ENCODE measurements around the gene ZBTB44.

ZBTB44 gene

DNA sequence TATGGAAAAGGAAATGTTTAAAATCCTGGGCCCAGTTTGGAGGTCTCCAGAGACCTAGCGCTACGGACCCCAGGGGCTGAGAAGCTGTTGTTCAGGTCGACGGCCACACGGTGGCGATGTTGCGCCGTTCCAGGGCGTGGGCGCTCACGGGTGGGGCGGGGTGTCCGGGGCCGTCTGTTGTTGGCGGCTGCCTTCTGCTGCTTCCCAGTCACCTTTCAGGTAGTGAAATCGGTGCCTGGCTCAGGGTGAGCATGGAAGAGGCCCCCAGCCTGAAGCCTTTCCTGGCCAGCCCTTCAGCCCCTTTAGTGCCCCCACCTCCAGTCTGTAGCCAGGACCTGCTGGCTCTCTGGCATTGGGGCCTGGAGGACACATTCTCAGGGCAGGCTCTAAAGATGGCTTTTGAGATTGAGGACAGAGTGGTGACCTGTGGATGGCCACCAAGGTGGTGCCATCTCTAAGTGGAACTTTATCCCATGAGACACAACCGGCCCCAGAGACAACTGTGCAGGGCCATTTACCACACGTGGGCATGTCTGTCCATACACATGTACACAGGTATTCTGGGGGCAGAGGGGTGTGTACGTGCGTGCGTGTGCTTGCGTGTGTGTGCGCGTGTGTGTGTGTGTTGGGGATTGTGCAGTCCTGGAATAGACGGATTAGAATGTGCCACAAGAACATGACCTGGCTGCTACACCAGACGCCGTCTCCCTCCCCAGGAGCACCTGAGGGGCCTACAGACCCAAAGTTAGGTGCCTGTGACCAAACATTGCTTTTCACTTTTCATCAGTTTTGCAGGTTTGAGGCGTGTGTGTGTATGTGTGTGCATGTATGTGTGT lies 101.4 kb downstream of the ZBTB44 start:
- DNase-seq (ENCODE audit: low read depth) = peak; percentile 51

DNA sequence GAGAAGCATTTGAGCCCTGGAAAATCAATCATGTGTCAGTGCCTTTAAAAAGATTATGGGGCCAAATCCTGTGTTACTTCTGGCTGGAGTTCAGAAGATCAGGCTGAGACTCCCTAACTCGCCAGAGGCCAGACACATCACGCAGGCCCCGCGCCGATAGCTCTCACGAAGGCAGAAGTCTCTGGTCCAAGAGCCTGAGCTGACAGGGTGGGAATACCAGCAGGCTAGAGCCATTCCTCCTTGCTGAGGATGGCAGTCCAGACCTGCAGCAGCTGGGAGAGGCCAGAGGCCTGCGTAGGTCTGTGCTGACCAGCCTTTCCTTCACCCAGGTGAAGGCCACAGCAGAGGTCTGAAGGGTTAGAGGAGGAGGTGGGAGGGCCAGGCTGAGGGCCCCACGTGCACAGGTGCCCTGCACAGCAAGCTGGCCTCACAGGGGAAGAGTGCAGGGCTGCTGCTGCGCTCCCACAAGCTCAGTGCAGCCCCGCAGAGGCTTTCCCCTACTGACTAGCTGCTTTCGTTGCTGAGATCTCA lies 102.2 kb downstream of the ZBTB44 start:
- no peak for DNase-seq (ENCODE audit: low read depth)

DNA sequence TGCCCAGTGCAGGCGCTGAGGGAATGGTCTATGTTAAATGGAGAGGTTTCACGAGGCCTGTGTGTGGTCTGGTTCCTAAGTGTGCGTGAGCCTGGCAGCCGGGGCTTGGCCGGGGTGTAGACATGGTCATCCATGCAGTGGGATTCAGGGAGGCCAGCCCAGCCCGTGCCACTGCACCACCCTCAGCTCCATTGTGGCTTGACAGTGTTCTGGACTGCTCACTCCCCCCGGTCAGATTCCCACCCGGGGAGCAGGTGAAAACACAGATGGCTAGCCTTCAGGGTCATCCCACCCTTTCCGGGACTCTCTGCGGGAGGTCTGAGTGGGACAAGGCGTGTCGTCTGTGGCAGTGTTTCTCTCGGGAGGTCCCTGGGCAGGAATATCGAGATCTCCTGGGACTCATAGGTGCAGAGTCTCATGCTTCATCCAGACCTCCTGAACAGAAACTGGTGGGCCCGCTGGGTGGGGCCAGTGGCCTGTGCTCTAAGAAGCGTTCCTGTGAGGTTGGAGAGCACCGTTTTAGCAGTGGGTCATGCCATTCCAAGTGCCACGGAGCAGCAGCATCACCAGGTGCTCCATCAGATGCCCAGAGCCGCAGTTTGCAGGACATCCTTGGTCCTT lies 102.8 kb downstream of the ZBTB44 start:
- no peak for DNase-seq (ENCODE audit: low read depth)

DNA sequence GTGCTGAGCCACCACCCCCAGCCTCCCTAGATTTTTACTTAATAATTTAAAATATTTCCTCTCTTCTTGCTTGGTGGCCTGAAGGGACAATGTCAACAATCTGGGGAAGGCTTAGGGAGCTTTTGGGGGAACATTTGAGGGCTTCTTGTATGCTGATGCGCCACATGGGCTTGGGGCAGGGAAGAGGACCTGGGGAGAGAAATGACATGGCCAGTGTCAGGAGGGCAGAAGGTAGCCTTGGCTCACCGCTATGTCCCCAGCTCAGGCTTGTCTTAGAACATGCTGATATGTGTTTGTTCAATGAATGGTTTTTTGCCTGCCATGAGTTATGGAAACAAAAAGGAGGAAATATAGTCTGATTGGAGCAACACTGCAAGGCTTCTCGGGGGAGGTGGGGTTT lies 103.6 kb downstream of the ZBTB44 start:
- DNase-seq (ENCODE audit: low read depth) = no peak

DNA sequence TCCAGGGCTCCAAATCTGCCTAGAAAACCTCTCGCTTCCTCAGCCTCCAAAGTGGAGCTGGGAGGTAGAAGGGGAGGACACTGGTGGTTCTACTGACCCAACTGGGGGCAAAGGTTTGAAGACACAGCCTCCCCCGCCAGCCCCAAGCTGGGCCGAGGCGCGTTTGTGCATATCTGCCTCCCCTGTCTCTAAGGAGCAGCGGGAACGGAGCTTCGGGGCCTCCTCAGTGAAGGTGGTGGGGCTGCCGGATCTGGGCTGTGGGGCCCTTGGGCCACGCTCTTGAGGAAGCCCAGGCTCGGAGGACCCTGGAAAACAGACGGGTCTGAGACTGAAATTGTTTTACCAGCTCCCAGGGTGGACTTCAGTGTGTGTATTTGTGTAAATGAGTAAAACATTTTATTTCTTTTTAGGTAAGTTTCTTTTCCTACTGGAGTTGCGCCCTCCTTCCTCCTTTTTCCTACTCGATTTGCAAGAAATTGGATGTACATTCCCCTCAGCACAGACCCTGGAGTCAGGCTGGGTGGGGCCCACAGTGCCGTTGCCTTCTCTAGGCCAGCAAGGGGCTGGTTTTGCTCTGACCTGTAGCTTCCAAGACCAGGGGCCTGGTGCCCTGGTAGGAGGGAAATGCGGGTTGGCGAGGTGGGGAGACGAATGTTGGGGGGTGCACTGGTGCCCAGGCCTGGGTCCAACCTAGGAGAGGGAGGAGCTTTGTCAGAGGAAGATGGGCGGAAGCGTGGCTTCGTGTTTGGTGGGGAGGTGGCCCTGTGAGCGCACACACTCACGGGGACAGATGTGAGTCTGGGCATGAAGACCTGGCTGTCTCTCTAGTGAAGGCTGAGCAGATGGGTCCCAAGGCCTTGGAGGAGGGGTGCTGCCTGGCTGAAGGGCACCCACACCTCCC lies 104.5 kb downstream of the ZBTB44 start:
- no peak for DNase-seq (ENCODE audit: low read depth)

DNA sequence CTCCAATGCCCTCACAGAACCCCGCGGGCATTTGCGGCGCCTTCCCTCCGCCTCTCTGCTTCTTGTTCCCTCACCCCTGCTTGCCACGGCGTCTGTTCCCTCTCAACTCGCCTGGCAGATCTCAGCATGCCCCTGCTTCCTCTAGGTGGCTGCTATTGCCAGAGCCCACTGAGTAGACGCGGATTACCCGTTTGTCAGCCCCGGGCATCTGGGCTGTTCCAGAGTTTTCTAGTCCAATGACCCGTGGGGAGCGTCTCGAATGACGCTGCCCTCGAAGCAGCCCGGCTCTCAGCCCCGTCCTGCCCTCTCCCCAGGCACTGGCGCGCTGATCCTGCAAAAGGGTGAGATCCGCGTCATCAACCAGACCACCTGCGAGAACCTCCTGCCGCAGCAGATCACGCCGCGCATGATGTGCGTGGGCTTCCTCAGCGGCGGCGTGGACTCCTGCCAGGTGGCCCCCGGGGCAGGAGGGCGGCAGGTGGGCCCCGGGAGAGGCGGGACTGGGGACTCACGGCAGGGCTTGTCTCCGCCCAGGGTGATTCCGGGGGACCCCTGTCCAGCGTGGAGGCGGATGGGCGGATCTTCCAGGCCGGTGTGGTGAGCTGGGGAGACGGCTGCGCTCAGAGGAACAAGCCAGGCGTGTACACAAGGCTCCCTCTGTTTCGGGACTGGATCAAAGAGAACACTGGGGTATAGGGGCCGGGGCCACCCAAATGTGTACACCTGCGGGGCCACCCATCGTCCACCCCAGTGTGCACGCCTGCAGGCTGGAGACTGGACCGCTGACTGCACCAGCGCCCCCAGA lies 105.4 kb downstream of the ZBTB44 start:
- DNase-seq (ENCODE audit: low read depth) = no peak

DNA sequence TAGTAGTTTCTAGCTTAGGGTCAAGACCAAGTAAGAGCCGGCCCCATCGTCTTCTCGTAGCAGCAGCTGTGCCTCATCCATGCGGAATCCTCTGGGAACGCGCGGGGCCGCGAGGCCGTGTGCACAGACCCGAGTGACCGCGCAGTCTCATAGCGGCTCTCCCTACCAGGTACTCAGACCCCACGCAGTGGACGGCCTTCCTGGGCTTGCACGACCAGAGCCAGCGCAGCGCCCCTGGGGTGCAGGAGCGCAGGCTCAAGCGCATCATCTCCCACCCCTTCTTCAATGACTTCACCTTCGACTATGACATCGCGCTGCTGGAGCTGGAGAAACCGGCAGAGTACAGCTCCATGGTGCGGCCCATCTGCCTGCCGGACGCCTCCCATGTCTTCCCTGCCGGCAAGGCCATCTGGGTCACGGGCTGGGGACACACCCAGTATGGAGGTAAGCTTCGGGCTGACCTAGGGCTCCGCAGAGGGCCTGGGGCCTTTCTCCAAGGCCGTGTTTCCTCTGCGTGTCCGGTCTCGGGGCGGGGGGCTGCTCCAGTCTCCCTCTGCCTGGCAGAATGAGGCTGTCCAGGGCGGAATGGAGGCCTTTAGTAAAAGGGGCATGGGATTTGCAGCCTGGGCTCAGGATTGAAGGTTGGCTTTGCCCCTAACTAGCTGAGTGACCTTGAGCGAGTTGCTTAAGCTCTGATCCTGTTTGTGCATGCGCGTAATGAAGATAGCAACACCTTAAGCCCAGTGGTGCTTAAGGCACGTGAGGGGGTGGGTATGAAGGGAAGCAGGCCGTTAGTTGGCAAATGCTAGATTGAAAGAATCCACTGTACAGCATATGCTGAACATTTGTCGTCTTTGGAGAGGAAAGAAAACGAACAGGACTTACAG lies 106.2 kb downstream of the ZBTB44 start:
- no peak for DNase-seq (ENCODE audit: low read depth)

DNA sequence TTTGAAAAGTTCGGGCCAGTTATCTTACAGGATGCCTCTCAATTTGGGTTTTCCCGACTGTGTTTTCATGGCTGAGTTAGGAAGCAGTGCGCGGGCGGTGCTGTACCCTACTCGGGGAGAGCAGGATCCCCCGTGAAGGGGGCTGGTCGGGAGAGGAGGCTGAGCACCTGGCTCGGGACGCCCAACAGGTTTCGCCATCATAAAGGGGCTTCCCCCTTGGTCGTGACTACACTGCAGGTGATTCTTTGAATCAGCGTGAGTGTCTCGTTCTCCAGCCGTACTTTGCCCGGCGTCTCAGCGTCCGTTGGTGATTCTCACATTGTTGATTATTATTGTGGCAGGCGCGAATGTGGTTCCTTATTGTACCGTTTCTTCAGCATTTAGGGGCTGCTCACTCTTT lies 108.6 kb downstream of the ZBTB44 start:
- DNase-seq (ENCODE audit: low read depth) = no peak

DNA sequence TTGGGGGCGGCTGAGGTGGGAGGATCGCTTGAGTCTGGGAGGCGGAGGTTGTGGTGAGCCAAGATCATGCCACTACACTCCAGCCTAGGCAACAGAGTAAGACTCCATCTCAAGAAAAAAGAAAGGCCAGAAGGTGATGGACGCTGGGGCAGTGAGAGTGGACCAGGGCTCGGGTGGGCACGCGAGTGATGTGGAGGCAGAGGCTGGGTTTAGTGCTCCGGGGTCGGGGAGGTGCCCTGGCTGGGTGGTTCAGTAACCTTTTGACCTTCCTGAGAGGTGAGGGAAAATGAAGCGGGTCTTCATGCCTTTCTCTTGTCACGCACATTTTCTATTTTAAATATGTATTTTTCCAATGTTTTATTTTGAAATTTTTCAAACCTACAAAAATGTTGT lies 110.0 kb downstream of the ZBTB44 start:
- DNase-seq (ENCODE audit: low read depth) = no peak

DNA sequence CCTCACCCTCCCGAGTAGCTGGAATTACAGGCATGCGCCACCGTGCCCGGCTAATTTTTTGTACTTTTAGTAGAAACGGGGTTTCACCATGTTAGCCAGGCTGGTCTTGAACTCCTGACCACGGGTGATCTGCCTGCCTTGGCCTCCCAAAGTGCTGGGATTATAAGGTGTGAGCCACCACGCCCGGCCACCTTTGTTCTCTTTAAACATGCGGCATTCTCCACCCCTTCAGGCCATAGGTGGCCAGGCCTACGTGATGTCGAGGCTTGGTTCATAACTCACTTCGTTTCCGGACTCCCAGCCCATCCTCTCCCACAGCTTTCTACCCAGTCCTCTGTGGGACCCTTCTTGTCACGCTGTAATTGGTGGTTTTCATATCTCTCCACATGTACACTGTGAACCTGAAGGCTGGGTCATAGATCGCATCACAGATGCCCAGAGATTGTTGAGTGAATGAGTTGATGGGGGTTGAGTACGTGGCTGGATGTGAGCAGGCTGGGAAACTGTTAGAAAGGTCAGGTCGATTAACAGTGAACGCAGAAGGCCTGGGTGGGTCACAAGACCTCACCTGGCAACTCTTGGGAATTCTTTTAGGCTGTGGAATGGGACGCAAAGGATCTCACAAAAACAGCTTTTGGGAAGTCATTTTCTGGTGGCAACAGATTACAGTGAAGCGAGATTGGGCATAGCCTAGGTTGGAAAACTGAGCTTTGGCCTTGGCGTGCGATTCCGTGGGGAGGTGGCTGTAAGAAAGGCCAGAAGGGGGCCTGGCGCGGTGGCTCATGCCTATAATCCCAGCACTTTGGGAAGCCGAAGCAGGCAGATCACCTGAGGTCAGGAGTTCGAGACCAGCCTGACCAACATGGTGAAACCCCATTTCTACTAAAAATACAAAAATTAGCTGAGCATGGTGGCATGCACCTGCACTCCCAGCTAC lies 110.7 kb downstream of the ZBTB44 start:
- DNase-seq (ENCODE audit: low read depth) = no peak

DNA sequence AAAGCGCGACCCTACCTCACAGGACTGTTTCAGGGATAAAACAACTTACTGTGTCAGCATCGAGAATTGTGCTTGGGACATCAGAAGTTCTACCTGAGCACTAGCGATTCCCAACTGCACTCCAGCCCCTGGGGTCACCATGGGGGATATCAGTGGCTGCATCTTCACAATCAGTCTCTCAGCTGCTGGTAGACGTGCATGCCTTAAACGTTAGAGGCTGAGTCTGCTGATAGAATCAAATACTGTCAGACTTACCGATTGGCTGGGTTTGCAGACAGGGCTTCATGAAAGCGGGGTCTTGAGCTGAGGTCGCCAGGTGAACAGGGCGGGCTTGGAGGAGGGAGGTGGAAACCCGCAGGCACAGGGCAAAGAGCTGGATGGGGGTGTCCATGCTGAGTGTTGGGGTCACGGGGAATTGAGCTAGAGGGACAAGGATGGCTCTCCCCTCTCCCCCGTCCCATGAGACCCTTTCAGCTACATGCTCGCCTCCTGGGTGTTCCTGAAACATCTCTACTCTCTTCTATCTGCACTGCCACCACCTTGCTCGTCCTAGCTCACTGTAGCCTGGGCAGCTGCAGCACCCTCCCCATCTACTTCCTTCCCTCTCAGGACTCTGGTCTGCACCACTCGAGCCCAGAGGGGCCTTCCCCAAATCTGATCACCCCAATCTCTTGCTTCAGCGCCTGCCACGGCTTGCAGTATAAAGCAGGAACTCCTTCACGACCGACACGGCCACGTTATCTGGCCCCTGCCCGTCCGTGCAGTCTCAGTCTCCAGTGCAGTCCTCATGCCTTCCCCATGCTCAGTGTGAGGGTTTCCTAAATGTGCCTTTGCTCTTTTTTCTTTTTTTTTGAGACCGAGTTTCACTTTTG lies 111.7 kb downstream of the ZBTB44 start:
- DNase-seq (ENCODE audit: low read depth) = no peak

DNA sequence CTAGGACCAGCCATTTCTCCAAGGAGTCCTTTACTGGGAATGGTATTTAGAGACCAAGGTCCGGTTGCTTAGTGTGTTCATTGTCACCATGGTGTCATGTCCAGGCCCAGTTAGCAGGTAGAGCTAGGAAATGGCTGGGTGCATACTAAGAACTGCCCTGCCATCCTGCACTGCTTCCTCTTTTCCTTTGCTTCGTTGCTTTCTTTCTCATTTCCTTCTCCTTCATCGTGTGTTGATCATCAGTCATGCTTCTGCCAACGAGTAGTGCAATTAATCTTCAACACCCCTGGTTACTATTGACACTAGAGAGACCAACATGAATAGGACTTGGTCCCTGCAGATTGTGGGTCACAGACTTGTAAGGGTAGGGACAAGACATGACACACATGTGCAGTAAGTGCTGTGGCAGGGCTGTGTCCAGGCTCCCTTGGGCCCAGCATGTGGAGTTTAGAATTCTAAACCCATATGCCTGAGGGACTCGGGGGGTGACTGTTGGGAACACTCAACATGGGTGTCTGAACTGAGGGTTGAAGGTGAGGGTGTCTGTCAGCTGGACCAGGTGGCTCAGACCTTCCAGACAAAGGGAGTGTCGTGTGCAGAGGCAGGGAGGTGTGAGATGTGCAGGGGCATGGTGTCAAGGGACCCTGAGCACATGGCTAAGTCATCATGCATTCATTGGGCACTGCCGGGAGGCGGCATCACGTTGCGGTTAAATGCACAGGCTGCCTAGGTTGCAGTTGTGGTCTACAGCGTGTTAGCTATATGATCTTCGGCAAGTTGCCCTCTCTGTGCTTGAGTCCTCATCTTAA lies 112.5 kb downstream of the ZBTB44 start:
- DNase-seq (ENCODE audit: low read depth) = no peak

DNA sequence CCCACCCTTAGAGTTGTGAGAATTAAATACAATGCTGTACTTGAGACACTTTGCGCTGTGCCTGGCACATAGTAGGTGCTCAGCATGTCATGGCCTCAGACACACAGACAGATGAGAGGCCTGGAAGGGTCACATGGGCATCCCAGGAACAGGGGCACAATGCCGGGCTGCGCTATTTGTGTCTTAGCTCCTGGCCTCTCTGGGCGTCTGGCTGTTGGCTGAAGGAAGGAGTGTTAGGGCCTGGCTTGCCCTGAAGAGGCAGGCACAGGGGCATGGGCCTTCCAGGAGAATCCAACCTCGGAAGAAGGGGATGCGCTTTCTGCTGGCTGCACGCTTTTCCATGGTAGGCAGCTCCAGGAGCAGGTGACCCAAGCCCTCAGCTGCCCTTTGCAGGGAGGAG lies 113.7 kb downstream of the ZBTB44 start:
- DNase-seq (ENCODE audit: low read depth) = no peak

DNA sequence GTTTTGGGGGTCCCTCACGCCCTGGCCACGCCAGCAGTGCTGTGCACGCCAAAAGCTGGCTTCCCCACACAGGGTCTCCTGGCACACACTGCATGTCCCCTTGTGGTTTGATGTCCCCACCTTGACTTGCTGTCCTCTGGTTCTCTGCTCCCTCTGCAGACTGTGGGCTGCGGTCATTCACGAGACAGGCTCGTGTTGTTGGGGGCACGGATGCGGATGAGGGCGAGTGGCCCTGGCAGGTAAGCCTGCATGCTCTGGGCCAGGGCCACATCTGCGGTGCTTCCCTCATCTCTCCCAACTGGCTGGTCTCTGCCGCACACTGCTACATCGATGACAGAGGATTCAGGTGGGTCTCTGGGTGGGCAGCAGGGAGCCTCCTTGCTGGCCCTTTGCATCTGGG lies 114.9 kb downstream of the ZBTB44 start:
- DNase-seq (ENCODE audit: low read depth) = no peak

DNA sequence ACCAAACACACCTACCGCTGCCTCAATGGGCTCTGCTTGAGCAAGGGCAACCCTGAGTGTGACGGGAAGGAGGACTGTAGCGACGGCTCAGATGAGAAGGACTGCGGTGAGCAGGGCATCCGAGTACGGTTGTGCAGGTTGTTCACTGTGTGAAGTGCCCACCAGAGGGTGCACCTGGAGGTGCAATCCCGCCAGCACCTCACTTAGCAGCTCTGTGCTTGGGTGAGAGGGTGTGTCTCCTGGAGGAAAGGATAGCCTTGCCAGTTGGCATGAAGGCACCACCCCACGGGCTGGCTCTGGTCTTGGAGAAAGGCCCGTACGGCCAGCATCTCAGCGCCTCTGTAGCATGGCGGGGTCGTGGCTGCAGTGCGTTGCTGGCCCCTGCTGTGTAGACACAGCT lies 115.8 kb downstream of the ZBTB44 start:
- DNase-seq (ENCODE audit: low read depth) = no peak

DNA sequence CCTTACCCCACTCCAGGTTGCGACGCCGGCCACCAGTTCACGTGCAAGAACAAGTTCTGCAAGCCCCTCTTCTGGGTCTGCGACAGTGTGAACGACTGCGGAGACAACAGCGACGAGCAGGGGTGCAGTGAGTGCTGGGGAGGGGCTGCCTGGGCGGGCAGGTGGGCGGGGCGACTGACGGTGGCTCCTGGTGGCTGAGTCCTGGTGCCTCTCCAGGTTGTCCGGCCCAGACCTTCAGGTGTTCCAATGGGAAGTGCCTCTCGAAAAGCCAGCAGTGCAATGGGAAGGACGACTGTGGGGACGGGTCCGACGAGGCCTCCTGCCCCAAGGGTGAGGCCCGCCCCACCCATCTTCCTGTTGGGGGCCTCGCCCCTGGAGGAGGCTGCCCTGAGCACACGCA lies 116.4 kb downstream of the ZBTB44 start:
- no peak for DNase-seq (ENCODE audit: low read depth)

DNA sequence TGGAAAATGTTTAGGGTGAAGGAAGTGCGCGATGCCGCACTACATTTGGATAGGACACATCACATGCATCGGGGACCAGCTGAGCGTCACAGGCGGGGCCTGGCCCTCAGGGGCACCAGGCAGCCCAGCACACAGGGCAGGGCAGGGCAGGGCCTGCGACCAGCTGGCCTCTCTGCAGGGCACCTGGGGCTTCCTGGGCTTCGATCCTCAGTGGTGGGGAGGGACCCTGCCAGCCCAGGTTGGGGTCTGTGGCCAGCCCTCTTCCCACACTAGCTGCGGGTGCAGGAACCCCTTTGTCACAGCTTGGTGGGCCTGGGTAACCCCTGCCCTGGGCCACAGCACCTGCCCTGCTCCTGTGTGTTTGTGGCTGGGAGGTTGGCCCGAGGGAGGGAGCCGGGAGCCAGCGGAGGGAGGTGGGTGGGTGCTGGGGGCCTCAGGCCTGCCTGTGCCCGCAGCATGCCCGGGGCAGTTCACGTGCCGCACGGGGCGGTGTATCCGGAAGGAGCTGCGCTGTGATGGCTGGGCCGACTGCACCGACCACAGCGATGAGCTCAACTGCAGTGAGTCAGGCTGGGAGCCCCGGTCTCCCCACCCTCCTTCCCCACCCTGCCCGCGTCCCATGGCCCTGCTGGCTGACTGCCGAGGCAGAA lies 117.2 kb downstream of the ZBTB44 start:
- DNase-seq (ENCODE audit: low read depth) = no peak

Data from stimulated activated CD8-positive, alpha-beta memory T cell treated with anti-CD3 and anti-CD28 coated beads, Interleukin-4, amount 100 ng/mL, for 24 hours (primary cell).